Ovary (tissue), 3 donors: ENCODE data around the gene IKZF1.

Experiments used
- POLR2A ChIP-seq: fragments of 450-650 bp; IDR thresholded peaks from one replicate; pipeline ENCODE4 v1.6.1; 2017; ENCODE audit warnings: antibody characterized with exemption, mild to moderate bottlenecking, moderate library complexity
- TF ChIP-seq, protein P1 (sequence below), 3 donors: fragments of 450-650 bp in 2 of 3; fragments of 200-600 bp in 1 of 3; IDR thresholded peaks; one replicate each; pipeline versions ENCODE4 v1.5.1 to v1.8.0; 2016 to 2022; ENCODE audit warnings: antibody characterized with exemption in 3 of 3, mild to moderate bottlenecking in 1 of 3
- donor health status: DM: no; HTN: no; CAD: no.

DNA sequence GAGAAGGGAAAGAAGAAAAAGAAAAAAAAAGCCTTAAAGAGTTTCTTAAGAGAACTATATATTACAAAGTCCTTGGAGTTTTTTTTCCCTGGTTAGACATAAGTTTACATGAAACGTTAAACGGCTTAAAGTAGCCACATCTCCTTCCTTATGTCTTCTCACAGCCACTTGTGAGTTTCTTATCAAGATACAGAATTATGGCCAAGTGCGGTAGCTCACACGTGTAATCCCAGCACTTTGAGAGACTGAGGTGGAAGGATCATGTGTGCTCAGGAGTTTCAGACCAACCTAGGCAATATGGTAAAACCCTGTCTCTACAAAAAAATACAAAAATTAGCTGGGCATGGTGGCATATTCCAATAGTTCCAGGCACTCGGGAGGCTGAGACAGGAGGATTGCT lies 54.3 kb downstream of the IKZF1 start:
- TF ChIP-seq, protein P1, sequence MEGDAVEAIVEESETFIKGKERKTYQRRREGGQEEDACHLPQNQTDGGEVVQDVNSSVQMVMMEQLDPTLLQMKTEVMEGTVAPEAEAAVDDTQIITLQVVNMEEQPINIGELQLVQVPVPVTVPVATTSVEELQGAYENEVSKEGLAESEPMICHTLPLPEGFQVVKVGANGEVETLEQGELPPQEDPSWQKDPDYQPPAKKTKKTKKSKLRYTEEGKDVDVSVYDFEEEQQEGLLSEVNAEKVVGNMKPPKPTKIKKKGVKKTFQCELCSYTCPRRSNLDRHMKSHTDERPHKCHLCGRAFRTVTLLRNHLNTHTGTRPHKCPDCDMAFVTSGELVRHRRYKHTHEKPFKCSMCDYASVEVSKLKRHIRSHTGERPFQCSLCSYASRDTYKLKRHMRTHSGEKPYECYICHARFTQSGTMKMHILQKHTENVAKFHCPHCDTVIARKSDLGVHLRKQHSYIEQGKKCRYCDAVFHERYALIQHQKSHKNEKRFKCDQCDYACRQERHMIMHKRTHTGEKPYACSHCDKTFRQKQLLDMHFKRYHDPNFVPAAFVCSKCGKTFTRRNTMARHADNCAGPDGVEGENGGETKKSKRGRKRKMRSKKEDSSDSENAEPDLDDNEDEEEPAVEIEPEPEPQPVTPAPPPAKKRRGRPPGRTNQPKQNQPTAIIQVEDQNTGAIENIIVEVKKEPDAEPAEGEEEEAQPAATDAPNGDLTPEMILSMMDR (IDR thresholded peaks at IDR 0.05), result no peak
- TF ChIP-seq POLR2A, result no peak
